ENCODE measurements around the gene ADI1.

The ADI1 gene
- long read RNA-seq, donor 1, transcript ADI1-201 (4 exons, 2,391 nt): major isoform, 84 of 114 reads
- long read RNA-seq, donor 1, partial matches to known transcripts: 25 of 114 reads
- long read RNA-seq, donor 1, other reads (novel, unspliced or antisense): 5 of 114 reads
- long read RNA-seq, donor 2, transcript ADI1-201 (4 exons, 2,391 nt): major isoform, 41 of 46 reads
- long read RNA-seq, donor 2, partial matches to known transcripts: 5 of 46 reads
- long read RNA-seq, donor 2, other reads (novel, unspliced or antisense): 0 of 46 reads
- long read RNA-seq, donor 3, transcript ADI1-201 (4 exons, 2,391 nt): major isoform, 43 of 44 reads
- long read RNA-seq, donor 3, partial matches to known transcripts: 0 of 44 reads
- long read RNA-seq, donor 3, other reads (novel, unspliced or antisense): 0 of 44 reads
- long read RNA-seq, donor 4, transcript ADI1-201 (4 exons, 2,391 nt): major isoform, 52 of 2,527 reads
- long read RNA-seq, donor 4, partial matches to known transcripts: 1,295 of 2,527 reads
- long read RNA-seq, donor 4, other reads (novel, unspliced or antisense): 1,179 of 2,527 reads
- long read RNA-seq, donor 5, transcript ADI1-201 (4 exons, 2,391 nt): major isoform, 66 of 66 reads
- long read RNA-seq, donor 5, partial matches to known transcripts: 0 of 66 reads
- long read RNA-seq, donor 5, other reads (novel, unspliced or antisense): 0 of 66 reads
- long read RNA-seq, donor 6, transcript ADI1-201 (4 exons, 2,391 nt): major isoform, 61 of 69 reads
- long read RNA-seq, donor 6, partial matches to known transcripts: 7 of 69 reads
- long read RNA-seq, donor 6, other reads (novel, unspliced or antisense): 0 of 69 reads
- long read RNA-seq, donor 7, transcript ADI1-201 (4 exons, 2,391 nt): major isoform, 64 of 73 reads
- long read RNA-seq, donor 7, partial matches to known transcripts: 9 of 73 reads
- long read RNA-seq, donor 7, other reads (novel, unspliced or antisense): 0 of 73 reads
- long read RNA-seq, donor 8, transcript ADI1-201 (4 exons, 2,391 nt): major isoform, 66 of 75 reads
- long read RNA-seq, donor 8, partial matches to known transcripts: 9 of 75 reads
- long read RNA-seq, donor 8, other reads (novel, unspliced or antisense): 0 of 75 reads

GRCh38 chr2:3519255-3520205, at the start of gene ADI1:
TSS of gene ADI1 (minus strand) at chr2:3519531. CDS start at chr2:3519487, 44 bp downstream.
- DNase-seq: peak; percentile 92

- no peak for DNase-seq
Measured at GRCh38 chr2:3566806-3567205, 47.5 kb upstream of the ADI1 start.

- no peak for DNase-seq
Measured at GRCh38 chr2:3565117-3565516, 45.8 kb upstream of the ADI1 start.

GRCh38 chr2:3563521-3563976, 44.2 kb upstream of the ADI1 start:
- no peak for DNase-seq

- peak; percentile 92 for DNase-seq
Measured at GRCh38 chr2:3558205-3559014, 39.1 kb upstream of the ADI1 start, which contains the start of gene RNASEH1. TSS of gene RNASEH1 (minus strand) at chr2:3558333. CDS start at chr2:3558260, 73 bp downstream.

- no peak for DNase-seq
Measured at GRCh38 chr2:3557639-3558204, 38.4 kb upstream of the ADI1 start.

GRCh38 chr2:3553946-3554345, 34.6 kb upstream of the ADI1 start:
- DNase-seq: no peak

- no peak for DNase-seq
Measured at GRCh38 chr2:3547915-3548314, 28.6 kb upstream of the ADI1 start.

GRCh38 chr2:3545788-3546478, 26.6 kb upstream of the ADI1 start:
- DNase-seq: no peak

- no peak for DNase-seq
Measured at GRCh38 chr2:3543023-3543683, 23.8 kb upstream of the ADI1 start.

GRCh38 chr2:3542107-3542506, 22.8 kb upstream of the ADI1 start:
- DNase-seq: no peak

- no peak for DNase-seq
Measured at GRCh38 chr2:3539836-3540235, 20.5 kb upstream of the ADI1 start.

- no peak for DNase-seq
Measured at GRCh38 chr2:3536682-3537632, 17.6 kb upstream of the ADI1 start.

GRCh38 chr2:3535794-3536681, 16.7 kb upstream of the ADI1 start:
- peak; percentile 82 for DNase-seq

- DNase-seq: no peak
Measured at GRCh38 chr2:3535467-3535793, 16.1 kb upstream of the ADI1 start.

- no peak for DNase-seq
Measured at GRCh38 chr2:3534251-3534814, 15.0 kb upstream of the ADI1 start.

Measured in right kidney (tissue), 9 donors.